ENCODE measurements around the gene AMIGO3. TPM values are rescaled to one million over a fixed set of nuclear protein-coding genes. Genes with fewer than 3 reads are reported as not detected.

AMIGO3 gene
- total RNA-seq, 1 experiment from 2014 or later: 0.32 TPM

DNA sequence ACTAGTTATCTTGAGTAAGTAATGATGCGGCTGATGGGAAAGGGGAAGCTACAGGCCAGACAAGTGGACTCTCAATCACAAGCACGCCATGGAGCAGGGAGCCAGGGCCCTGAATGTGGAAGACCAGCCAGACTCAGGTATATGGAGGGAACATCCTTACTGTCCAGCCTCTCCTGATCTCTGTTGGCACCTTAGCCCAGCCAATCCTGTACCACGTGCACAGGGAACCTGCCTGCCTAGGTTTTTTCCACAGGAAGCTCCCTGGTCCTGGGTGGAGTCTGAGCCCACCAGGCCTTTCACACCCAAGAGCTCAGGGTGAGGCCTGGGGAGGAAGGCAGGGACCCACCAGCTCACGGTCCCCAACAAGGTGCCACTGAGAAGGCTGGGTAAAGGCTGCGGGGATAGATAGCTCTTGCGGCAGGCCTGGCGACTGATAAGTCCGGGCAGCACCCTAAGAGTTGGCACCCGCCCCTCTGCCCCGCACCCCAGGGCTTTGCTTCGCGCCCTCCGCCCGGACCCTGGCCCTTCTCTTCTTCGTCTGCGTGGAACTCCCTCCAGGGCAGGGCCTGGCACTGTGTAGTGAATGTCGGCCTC, 46.3 kb downstream of the AMIGO3 start:
- H3K27me3 ChIP-seq (ENCODE audit: insufficient read depth, low read length): no peaks in the 10 kb centered on the region
- peak; percentile 33 for ATAC-seq
- H3K9me3 ChIP-seq (ENCODE audit: control insufficient read depth in 1 of 2, insufficient read depth in 1 of 2, low read depth in 1 of 2, low read length in 2 of 2): no peaks in the 10 kb centered on the region
- no peaks in the 10 kb centered on the region for H3K9me2 ChIP-seq (ENCODE audit: insufficient read depth)
- H3K4me1 ChIP-seq (ENCODE audit: control insufficient read depth in 1 of 2, insufficient read depth in 2 of 2, low read length in 2 of 2): peaks cover 10 to 43% of the 10 kb centered on the region in 2 experiments; a peak in 3 of 4 replicates
- no peaks in the 10 kb centered on the region for H4K20me1 ChIP-seq (ENCODE audit: insufficient read depth)
- H3K79me2 ChIP-seq (ENCODE audit: insufficient read depth, low read length): peaks cover 28% of the 10 kb centered on the region
- peak overlapping the region; percentile 90 to 98 for H3K4me3 ChIP-seq (replicated peaks in 1 of 2; ENCODE audit: low read depth in 1 of 2, low read length in 2 of 2)
- H2AFZ ChIP-seq (ENCODE audit: low read depth, low read length, poor library complexity, severe bottlenecking): no peak overlapping the region
- peak overlapping the region; percentile 98 for H3K27ac ChIP-seq (ENCODE audit: low read depth, low read length)
- peaks cover 16 to 27% of the 10 kb centered on the region in 2 experiments; a peak in 2 of 4 replicates for H3K36me3 ChIP-seq (ENCODE audit: control insufficient read depth in 1 of 2, insufficient read depth in 2 of 2, low read length in 2 of 2)
- TF ChIP-seq POLR2AphosphoS5 (IDR thresholded peaks at IDR 0.05; ENCODE audit: low read depth, low read length) (no peak), ZFX (IDR thresholded peaks at IDR 0.05) (peak; percentile 78; the same call in 1 of the 2 replicates), EZH2 (IDR thresholded peaks at IDR 0.05) (no peak), CEBPB (IDR thresholded peaks at IDR 0.05; ENCODE audit: low read depth) (no peak), SIN3A (IDR thresholded peaks at IDR 0.05; ENCODE audit: low read depth) (no peak)
- TF ChIP-seq, protein P1, sequence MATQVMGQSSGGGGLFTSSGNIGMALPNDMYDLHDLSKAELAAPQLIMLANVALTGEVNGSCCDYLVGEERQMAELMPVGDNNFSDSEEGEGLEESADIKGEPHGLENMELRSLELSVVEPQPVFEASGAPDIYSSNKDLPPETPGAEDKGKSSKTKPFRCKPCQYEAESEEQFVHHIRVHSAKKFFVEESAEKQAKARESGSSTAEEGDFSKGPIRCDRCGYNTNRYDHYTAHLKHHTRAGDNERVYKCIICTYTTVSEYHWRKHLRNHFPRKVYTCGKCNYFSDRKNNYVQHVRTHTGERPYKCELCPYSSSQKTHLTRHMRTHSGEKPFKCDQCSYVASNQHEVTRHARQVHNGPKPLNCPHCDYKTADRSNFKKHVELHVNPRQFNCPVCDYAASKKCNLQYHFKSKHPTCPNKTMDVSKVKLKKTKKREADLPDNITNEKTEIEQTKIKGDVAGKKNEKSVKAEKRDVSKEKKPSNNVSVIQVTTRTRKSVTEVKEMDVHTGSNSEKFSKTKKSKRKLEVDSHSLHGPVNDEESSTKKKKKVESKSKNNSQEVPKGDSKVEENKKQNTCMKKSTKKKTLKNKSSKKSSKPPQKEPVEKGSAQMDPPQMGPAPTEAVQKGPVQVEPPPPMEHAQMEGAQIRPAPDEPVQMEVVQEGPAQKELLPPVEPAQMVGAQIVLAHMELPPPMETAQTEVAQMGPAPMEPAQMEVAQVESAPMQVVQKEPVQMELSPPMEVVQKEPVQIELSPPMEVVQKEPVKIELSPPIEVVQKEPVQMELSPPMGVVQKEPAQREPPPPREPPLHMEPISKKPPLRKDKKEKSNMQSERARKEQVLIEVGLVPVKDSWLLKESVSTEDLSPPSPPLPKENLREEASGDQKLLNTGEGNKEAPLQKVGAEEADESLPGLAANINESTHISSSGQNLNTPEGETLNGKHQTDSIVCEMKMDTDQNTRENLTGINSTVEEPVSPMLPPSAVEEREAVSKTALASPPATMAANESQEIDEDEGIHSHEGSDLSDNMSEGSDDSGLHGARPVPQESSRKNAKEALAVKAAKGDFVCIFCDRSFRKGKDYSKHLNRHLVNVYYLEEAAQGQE (IDR thresholded peaks at IDR 0.05; ENCODE audit: low read depth): no peak
- BruUV-seq (replicated peaks): TSS peak; percentile 82
- peak; percentile 73 for DNase-seq (ENCODE audit: low read depth, low spot score)
- ChIA-PET POLR2A (interaction anchor here (0.7 to 3.1 kb wide), 6 partner anchors 21 to 173 kb away, joined by 3 to 26 read pairs (median 4); no protein-coding TSS in a partner anchor), CTCF (interaction anchor here (0.7 to 3.3 kb wide), 4 partner anchors 110 to 460 kb away, joined by 3 to 159 read pairs (median 9); no protein-coding TSS in a partner anchor), RAD21 (ENCODE audit: low non-redundant PET in 1 of 2, low total read pairs in 2 of 2, uncharacterized antibody in 2 of 2, unreplicated experiment in 2 of 2) (interaction anchor here (0.8 to 3.6 kb wide), 3 partner anchors 133 to 136 kb away, joined by 3 to 49 read pairs (median 42); no protein-coding TSS in a partner anchor)
- peak overlapping the region; percentile 99 for H3K9ac ChIP-seq (ENCODE audit: low read length)
- intact Hi-C loops (cut with micrococcal nuclease): loop anchor here (5.0 kb wide), 1 partner anchor 201 kb away; the partner anchor contains the start of gene DAG1
- H3K4me2 ChIP-seq (ENCODE audit: low read length): peak overlapping the region; percentile 99

Data from HCT116 (cell line).